Body of pancreas (tissue), 4 donors: ENCODE data around the gene ATG2A.

ENCODE experiments used
- POLR2A ChIP-seq, 3 donors: fragments of 450-650 bp; IDR thresholded peaks; one replicate each; pipeline ENCODE4 v1.6.1; 2016; ENCODE audit warnings: antibody characterized with exemption in 3 of 3, mild to moderate bottlenecking in 2 of 3
- TF ChIP-seq, protein P1 (sequence below), 7 experiments: fragments of 450-650 bp in 4 of 7; fragments of 200-600 bp in 3 of 7; sonication (generic) in 3 of 7; IDR thresholded peaks; one replicate each; pipeline ENCODE4 v1.5.1; 2016 to 2019; ENCODE audit warnings: antibody characterized with exemption in 7 of 7

DNA sequence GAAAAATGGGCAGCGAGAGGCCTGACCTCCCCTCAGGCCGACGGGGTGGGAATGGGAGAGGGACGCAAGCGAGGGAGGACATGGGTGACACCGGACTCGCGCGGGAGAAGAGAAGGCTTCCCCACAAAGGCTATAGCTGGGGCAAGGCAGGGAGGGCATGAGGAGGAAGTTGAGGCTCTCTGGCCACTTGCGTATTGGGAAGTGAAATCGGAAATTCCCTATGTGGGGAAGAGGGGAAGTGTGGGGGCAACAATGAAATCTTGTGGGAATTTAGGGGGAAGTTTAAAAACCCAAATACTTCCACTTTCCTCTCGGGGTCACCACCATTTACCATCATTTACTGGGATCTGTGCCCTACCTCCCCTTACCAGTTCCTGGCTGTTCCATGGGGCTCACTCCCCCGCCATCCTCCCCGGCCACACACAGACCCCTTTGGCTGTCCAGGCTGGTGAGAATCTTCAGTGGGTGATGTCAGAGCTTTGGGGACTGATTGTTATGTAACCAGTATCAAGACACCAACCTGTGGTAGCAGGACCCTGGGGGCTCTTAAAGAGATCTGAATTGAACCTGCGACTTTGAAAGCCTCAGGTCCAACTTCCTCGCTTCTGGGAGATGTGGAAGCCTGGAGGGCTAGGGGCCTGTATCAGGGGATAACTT is 37.6 kb downstream of the ATG2A start:
- TF ChIP-seq, protein P1, sequence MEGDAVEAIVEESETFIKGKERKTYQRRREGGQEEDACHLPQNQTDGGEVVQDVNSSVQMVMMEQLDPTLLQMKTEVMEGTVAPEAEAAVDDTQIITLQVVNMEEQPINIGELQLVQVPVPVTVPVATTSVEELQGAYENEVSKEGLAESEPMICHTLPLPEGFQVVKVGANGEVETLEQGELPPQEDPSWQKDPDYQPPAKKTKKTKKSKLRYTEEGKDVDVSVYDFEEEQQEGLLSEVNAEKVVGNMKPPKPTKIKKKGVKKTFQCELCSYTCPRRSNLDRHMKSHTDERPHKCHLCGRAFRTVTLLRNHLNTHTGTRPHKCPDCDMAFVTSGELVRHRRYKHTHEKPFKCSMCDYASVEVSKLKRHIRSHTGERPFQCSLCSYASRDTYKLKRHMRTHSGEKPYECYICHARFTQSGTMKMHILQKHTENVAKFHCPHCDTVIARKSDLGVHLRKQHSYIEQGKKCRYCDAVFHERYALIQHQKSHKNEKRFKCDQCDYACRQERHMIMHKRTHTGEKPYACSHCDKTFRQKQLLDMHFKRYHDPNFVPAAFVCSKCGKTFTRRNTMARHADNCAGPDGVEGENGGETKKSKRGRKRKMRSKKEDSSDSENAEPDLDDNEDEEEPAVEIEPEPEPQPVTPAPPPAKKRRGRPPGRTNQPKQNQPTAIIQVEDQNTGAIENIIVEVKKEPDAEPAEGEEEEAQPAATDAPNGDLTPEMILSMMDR (IDR thresholded peaks at IDR 0.05) = no peak
- TF ChIP-seq POLR2A (IDR thresholded peaks at IDR 0.05) = no peak
